ENCODE data around the gene MAGI1. TPM values are rescaled to one million over a fixed set of nuclear protein-coding genes. Genes with fewer than 3 reads are reported as not detected.

Gene MAGI1
- polyA plus RNA-seq, 1 of the 3 experiments (the other 2 are of a cell fraction) = 10.3 TPM

- peaks cover 5% of the 10 kb centered on the region for H3F3A ChIP-seq (replicated peaks; ENCODE audit: insufficient read depth)
- 90% methylated on average over 3 of the region's 3 CpGs for WGBS (ENCODE audit: low lambda C conversion rate)
- TF ChIP-seq NRF1 (IDR thresholded peaks at IDR 0.05; ENCODE audit: low read depth, low read length) = no peak
- no peak for TF ChIP-seq MEF2A (IDR thresholded peaks at IDR 0.05; ENCODE audit: borderline replicate concordance, low read depth)
- no peak for TF ChIP-seq EZH2phosphoT487 (IDR thresholded peaks at IDR 0.05; ENCODE audit: borderline replicate concordance, low read depth)
- TF ChIP-seq, protein P1, sequence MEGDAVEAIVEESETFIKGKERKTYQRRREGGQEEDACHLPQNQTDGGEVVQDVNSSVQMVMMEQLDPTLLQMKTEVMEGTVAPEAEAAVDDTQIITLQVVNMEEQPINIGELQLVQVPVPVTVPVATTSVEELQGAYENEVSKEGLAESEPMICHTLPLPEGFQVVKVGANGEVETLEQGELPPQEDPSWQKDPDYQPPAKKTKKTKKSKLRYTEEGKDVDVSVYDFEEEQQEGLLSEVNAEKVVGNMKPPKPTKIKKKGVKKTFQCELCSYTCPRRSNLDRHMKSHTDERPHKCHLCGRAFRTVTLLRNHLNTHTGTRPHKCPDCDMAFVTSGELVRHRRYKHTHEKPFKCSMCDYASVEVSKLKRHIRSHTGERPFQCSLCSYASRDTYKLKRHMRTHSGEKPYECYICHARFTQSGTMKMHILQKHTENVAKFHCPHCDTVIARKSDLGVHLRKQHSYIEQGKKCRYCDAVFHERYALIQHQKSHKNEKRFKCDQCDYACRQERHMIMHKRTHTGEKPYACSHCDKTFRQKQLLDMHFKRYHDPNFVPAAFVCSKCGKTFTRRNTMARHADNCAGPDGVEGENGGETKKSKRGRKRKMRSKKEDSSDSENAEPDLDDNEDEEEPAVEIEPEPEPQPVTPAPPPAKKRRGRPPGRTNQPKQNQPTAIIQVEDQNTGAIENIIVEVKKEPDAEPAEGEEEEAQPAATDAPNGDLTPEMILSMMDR (IDR thresholded peaks at IDR 0.05) = no peak
- TF ChIP-seq ELF1 (IDR thresholded peaks at IDR 0.05) = no peak
- no peak for TF ChIP-seq MXI1 (IDR thresholded peaks at IDR 0.05; ENCODE audit: low read depth, low read length)
- TF ChIP-seq TEAD4 (IDR thresholded peaks at IDR 0.05; ENCODE audit: borderline replicate concordance, insufficient read depth) = no peak
- no peak for TF ChIP-seq EP300 (IDR thresholded peaks at IDR 0.05; ENCODE audit: borderline replicate concordance in 1 of 2, low read depth in 1 of 2, low read length in 1 of 2)
- TF ChIP-seq FOSL2 (IDR thresholded peaks at IDR 0.05; ENCODE audit: borderline replicate concordance, low read depth) = no peak
- no peaks in the 10 kb centered on the region for H3K9me2 ChIP-seq
- H3K27ac ChIP-seq (ENCODE audit: low read depth in 2 of 2, low read length in 1 of 2) = no peak overlapping the region
- H3K4me1 ChIP-seq (ENCODE audit: control insufficient read depth in 1 of 2, insufficient read depth in 2 of 2, low read depth in 1 of 2, low read length in 1 of 2) = no peaks in the 10 kb centered on the region; a peak in 1 of 4 replicates
- ChIA-PET CTCF (interaction anchor here (0.6 kb wide), 1 partner anchor 224 kb away, joined by 4 read pairs; no protein-coding TSS in a partner anchor), POLR2A (no interaction called here)
- no peaks in the 10 kb centered on the region for H3K9me3 ChIP-seq
- H3K79me2 ChIP-seq (ENCODE audit: insufficient read depth) = peaks cover 3% of the 10 kb centered on the region; the same call in 1 of the 2 replicates
- H3K9ac ChIP-seq = no peak overlapping the region
- no peaks in the 10 kb centered on the region for H3K27me3 ChIP-seq (ENCODE audit: insufficient read depth)
- no peak for DNase-seq
- H3K36me3 ChIP-seq (replicated peaks in 1 of 2; ENCODE audit: control insufficient read depth in 1 of 2, insufficient read depth in 2 of 2, low read length in 1 of 2) = no peaks in the 10 kb centered on the region
- no peak overlapping the region for H2AFZ ChIP-seq (ENCODE audit: low read depth)
- no peak overlapping the region for H3K4me3 ChIP-seq (ENCODE audit: low read depth in 2 of 2, low read length in 1 of 2)
- H4K20me1 ChIP-seq (ENCODE audit: insufficient read depth) = no peaks in the 10 kb centered on the region
- no peak overlapping the region for H3K4me2 ChIP-seq
Measured at GRCh38 chr3:65664446-65664845, 374.3 kb downstream of the MAGI1 start.

GRCh38 chr3:65662095-65662494 lies 376.6 kb downstream of the MAGI1 start:
- H3K36me3 ChIP-seq (replicated peaks in 1 of 2; ENCODE audit: control insufficient read depth in 1 of 2, insufficient read depth in 2 of 2, low read length in 1 of 2) = no peaks in the 10 kb centered on the region
- no peak overlapping the region for H3K9ac ChIP-seq
- peaks cover 5% of the 10 kb centered on the region for H3F3A ChIP-seq (replicated peaks; ENCODE audit: insufficient read depth)
- no peak overlapping the region for H3K27ac ChIP-seq (ENCODE audit: low read depth in 2 of 2, low read length in 1 of 2)
- no peak overlapping the region for H3K4me3 ChIP-seq (ENCODE audit: low read depth in 2 of 2, low read length in 1 of 2)
- no peaks in the 10 kb centered on the region for H4K20me1 ChIP-seq (ENCODE audit: insufficient read depth)
- no peaks in the 10 kb centered on the region; a peak in 1 of 4 replicates for H3K4me1 ChIP-seq (ENCODE audit: control insufficient read depth in 1 of 2, insufficient read depth in 2 of 2, low read depth in 1 of 2, low read length in 1 of 2)
- no peak for DNase-seq
- TF ChIP-seq TEAD4 (IDR thresholded peaks at IDR 0.05; ENCODE audit: borderline replicate concordance, insufficient read depth) (no peak), POLR2AphosphoS5 (IDR thresholded peaks at IDR 0.05; ENCODE audit: low read depth, low read length) (no peak), TAF1 (IDR thresholded peaks at IDR 0.05; ENCODE audit: borderline replicate concordance, low read depth, low read length) (no peak), RAD21 (IDR thresholded peaks at IDR 0.05; ENCODE audit: low read length) (no peak), CHD2 (IDR thresholded peaks at IDR 0.05; ENCODE audit: low read length, partially characterized antibody) (no peak), FOSL2 (IDR thresholded peaks at IDR 0.05; ENCODE audit: borderline replicate concordance, low read depth) (no peak), MEF2A (IDR thresholded peaks at IDR 0.05; ENCODE audit: borderline replicate concordance, low read depth) (no peak), SIN3A (IDR thresholded peaks at IDR 0.05; ENCODE audit: borderline replicate concordance, low read depth, low read length) (no peak), SMC3 (IDR thresholded peaks at IDR 0.05; ENCODE audit: low read depth, low read length) (no peak)
- TF ChIP-seq, protein P2, sequence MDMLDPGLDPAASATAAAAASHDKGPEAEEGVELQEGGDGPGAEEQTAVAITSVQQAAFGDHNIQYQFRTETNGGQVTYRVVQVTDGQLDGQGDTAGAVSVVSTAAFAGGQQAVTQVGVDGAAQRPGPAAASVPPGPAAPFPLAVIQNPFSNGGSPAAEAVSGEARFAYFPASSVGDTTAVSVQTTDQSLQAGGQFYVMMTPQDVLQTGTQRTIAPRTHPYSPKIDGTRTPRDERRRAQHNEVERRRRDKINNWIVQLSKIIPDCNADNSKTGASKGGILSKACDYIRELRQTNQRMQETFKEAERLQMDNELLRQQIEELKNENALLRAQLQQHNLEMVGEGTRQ (IDR thresholded peaks at IDR 0.05; ENCODE audit: borderline replicate concordance, low read depth, low read length) = no peak
- TF ChIP-seq, protein P1 (IDR thresholded peaks at IDR 0.05) = no peak
- 92% methylated on average over 3 of the region's 3 CpGs for WGBS (ENCODE audit: low lambda C conversion rate)
- no peak overlapping the region for H2AFZ ChIP-seq (ENCODE audit: low read depth)
- H3K27me3 ChIP-seq (ENCODE audit: insufficient read depth) = no peaks in the 10 kb centered on the region
- H3K79me2 ChIP-seq (ENCODE audit: insufficient read depth) = 0 out of 2 replicates have a peak, but pooled peaks cover 3% of the 10 kb centered on the region
- H3K9me2 ChIP-seq = no peaks in the 10 kb centered on the region
- CTCF ChIA-PET = no interaction called here
- no peak overlapping the region for H3K4me2 ChIP-seq
- no peaks in the 10 kb centered on the region for H3K9me3 ChIP-seq
- POLR2A ChIA-PET = no interaction called here

All from SK-N-SH (cell line).